ENCODE results near the gene GRID1.

GRID1 gene

DNA sequence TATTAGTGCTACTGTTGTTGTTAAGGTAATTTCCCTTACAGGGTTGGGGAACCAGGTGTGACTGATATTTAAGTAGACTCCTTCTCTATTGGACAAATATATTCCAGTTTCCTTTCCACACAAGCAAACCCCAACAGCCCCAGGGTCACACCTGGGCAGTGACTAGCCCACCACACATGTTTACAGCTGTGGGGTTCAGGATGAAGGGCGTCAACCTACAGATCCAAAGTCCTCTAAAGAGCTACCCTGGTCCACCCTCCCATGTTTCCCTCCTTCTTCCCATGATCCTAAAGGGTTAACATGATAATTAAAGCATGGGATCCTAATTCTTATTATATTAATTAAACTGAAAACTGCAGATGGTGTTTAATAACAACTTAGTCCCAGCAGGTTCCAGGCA lies 701.5 kb downstream of the GRID1 start:
- DNase-seq, result no peak

DNA sequence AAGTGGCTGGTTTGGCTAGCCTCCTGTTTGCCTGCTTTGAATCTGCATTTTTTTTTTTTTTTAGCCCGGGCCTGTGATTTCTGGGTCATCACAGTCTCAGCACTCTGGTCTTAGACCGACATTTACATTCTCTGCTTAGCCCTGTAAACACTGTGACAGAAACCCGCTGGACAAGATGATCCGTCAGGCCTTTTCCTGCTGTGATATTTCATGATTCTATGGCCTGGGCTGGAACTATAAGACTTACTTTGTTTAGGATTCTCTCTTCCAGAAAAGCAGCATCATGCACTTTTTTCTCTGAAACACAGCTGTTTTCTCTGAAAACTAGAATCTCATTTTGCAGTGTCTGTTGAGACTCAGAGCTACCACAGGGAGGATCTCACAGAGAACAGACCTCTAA lies 705.5 kb downstream of the GRID1 start:
- no peak for DNase-seq

DNA sequence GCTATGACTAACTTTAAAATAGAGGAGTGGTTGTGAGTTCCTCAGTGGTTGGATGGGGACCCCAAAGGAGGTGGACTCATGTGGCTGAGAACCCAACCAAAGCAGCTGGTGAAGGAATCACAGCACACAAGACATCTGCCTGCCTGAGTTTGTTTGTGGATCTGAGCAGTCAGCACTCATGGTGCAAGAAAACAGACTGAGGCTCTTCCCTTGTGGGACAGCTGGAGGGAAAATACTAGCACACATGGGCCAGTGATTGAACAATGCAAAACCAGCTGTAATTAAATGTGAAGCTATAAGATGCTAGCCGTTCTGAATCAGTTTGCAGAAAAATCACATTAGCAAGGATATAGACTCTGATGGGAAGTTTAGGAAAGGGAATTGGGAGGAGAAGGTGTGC lies 707.3 kb downstream of the GRID1 start:
- DNase-seq, result no peak

DNA sequence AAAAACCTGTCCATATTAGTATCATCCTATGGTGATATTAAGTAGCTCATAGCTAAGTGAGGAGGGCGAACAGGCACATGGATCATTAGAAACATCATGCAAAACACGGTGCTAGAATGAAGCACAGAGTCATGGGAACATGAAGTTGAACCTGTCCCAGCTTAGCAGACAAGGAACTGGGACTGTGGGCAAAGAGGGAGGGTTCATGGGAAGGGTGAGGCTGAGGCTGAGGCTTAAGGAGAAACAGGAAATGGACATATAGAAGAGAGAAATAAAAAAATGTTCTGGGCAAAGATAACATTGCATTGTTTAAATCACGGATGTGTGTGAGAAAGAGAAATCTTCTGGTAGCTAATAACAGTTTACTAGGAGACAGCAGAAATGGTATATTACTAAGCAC lies 708.1 kb downstream of the GRID1 start:
- no peak for DNase-seq

DNA sequence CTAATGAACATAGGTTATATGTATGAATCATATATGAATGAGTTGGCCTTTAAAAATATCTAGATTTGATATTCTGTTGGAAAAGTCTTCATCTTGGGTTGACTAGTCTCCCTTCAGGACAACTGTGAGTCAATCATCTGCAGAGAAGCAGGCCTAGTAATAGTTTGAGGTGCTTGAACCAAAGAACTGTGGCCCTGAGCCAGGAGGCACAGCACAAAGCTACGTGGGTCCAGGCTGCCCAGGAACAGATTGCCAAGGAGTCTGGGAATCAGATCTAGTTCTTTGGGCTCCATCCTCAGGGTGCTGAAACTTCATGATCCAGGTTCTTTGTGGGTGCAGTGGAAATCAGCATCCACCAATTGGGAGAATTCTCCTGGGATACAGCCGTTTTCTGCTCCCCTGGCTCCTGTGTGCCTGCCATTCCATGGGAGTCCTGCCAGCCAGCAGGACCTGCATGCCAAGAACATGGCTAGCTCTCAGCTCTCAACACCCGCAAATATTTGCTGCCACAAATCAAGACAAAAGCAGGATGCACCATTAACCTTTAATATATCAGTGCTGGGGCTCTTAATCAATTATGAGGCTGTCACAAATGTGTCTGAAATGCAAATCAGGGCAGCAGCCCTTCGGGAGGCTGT lies 709.0 kb downstream of the GRID1 start:
- no peak for DNase-seq

DNA sequence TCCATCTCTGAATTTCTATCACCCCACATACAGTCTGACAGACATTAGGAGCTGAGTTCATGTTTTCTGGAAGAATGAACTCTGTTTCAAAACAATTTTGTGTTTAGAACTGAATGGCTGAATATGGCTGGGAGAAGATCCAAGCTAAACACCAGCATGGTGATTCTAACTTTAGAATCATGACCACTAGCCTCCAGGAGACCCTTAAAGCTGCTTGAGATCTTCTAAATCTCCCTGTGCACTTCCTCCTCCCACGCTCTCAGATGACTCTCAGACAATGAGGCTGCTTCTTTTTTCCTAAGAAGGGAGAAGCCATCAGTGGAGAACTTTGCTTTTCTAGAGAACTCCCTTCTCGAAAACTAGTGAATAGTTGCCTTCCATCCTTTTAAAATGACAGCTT lies 711.2 kb downstream of the GRID1 start:
- no peak for DNase-seq

DNA sequence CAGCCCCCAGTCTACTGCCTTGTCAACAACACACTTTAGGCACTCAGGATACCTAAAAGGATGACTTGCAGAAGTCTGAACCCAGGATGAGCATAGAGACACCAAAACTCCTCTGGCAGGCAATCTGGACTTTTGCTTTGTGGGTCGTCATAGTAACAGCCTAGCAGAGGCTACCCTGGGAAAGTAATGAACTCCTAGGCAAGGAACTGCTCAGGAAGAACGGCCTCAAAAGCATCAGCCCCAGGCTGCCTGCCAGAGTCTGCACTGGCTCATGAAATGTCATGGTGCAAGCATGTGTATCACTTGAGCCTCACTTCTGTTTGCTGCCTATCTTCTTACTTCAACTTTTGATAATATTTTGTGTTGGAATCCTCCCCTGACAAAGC lies 715.1 kb downstream of the GRID1 start:
- no peak for DNase-seq

DNA sequence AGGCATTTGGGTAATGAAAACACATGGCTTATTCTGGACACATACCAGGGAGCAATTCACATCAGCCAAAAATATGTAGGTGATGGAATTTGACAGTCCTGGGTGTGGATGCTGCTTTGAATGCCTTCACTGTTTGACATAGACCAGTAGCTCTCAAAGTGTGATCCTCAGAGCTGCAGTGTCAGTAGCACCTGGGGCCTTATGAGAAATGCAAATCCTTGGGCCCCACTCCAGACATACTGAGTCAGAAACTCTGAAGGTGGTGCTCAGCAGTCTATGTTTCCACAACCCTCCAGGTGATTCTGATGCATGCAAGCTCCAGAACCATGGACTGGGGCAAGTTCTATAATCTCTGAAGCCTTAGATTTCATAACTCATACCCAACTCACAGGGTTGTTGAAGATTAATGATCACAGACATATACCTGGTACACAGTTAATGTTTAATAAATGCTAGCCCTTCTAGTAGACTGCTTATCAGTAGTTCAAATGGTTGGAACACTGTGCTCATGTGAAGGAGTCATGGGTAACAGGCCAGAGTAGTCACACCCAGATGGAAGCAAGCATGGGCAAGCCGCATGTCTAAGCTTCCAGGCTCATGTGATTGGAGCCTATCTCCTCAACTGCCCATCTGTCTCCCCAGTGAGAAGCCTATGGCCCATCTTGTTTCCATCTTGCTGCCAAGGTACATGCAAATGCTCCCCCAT lies 715.7 kb downstream of the GRID1 start:
- DNase-seq, result no peak

DNA sequence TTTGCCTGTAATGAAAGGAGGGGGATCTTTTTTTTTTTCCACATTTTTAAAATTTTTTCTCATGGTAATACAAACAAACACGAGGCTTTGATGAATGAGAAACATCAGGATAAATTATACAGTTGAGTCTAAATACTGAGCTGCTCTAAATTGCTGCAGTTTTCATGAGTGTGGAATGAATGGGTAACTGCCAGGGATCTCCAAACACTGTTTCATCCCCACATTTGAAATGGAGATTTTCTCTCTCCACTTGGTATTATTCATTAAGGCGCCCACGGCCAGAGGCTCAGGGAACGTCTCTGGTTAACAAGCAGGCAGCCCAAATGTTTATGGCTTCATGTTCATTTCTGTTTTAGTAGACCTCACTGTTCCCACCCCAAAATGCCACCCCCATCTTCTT lies 717.1 kb downstream of the GRID1 start:
- no peak for DNase-seq

DNA sequence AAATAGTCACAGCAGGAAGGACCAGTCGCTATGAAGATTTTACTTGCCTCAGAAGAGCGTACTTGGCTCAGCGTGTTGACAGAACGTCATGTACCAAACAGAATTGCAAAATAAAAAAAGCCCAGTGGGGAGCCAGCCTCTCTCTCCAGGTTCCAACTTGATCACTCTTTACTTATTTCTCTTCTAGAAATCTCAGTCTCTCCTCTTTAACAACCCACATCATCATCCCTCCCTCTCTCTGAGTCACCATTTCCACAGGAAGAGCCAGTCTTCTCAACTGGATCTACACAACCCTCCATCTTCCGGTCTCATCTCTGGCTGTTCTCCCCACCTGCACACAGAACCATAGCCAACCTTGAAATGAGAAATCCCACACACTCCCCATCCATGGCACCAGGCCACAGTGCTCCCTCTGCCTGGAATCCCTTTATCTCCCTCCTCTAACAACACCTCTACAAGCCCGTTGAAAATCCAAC lies 718.3 kb downstream of the GRID1 start:
- no peak for DNase-seq

DNA sequence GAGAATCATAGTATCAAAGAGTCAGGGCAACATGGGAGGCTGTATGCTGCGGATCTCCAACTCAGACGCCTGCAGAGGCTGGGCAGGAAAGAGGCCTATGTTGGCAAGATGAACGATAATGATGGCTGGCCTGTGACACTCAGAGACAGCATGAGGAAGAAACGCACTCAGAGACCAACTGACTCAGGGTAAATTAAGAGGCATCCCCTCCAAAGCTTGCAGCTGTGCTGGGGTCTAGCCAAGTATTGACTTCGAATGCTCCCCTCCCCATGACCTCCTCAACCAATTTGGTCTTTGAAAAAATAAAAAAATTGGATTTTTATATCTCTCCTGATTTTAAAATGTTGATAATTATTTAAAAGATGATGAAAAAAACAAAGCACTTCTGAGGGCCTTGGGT lies 718.9 kb downstream of the GRID1 start:
- DNase-seq, result no peak

DNA sequence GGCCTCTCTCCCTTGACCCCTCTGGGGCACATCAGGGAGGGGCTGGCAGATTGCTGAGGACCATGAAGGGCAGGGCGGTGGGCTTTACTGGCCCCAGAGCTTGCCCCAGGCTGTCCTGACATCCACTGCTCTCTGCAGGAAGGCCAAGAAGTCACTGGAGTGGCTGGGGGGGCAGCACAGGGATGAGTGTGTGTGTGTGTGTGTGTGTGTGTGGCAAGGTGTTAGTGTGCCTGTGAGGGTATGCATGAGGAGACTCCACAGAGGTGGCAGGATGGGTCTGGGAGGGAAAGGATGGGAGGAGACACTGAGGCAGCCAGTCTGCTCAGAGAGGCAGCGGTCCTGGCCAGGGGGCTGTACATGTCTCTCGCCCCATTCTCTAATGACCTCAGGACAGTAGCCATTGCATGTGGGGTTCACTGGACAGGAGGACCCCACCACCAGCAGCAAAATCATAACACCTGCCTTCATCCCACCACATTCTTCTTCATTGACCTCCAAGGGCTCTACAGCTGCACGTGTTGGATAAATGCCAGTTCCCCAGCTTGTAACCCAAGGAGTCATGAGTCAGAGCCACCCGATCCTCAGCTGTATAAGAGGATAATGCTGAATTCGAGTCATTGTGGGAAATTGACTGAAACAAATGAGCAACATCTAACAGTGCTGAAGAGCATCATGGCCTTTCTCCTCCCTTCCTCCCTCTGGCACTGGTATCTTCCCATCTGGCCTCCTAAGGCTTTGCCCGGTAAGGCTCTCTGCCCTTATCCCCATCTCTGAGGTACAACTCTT lies 720.5 kb downstream of the GRID1 start:
- DNase-seq, result no peak

DNA sequence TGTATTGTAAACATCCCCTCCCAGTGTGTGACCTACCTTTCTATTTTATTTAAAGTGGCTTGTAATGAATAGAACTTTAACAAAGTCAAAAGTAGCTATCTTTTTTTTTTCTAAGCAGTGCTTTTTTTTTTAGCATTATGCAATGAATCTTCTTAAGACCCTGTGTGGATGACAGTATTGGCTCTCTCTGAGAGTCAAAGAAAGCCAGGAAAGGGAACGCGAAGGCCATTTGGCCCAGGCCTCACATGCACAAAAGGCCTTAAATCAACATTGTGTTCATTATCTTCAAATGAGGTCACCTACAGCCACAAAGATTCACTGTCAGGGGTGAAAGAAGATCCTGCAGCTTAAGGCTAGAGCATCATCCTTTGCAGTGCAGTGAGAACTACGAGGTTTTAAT lies 721.5 kb downstream of the GRID1 start:
- DNase-seq, result no peak

DNA sequence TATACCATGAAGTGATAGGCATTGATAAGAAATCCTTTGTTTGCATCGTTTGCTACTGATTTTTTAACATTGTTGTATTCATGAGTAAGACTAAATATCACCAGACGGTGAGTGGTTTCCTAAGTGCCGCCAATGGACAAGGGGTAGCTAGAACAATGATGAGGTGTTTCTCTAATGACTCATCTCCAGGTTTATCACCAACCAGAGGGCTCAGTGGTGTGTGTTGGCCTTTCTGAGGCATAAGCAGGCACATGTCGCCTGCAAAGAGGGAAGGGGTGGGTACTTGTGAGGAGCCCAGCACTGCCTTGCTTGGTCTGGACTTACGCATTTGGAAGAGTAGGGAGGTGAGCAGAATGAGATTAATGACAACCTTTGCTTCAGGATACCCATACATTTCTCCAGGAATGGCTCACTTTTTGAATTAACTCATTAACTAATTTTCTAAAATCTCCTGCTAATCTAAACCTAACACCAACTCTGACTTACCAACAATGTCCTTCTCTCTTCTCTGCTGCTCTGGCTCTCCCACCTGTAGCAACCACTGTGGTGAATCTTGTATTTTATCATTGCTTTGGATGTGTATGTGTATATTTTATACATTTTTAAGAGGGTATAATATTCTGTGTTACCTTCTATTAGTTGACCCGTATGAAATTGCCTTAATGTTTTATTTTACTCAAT lies 722.6 kb downstream of the GRID1 start:
- DNase-seq, result no peak

DNA sequence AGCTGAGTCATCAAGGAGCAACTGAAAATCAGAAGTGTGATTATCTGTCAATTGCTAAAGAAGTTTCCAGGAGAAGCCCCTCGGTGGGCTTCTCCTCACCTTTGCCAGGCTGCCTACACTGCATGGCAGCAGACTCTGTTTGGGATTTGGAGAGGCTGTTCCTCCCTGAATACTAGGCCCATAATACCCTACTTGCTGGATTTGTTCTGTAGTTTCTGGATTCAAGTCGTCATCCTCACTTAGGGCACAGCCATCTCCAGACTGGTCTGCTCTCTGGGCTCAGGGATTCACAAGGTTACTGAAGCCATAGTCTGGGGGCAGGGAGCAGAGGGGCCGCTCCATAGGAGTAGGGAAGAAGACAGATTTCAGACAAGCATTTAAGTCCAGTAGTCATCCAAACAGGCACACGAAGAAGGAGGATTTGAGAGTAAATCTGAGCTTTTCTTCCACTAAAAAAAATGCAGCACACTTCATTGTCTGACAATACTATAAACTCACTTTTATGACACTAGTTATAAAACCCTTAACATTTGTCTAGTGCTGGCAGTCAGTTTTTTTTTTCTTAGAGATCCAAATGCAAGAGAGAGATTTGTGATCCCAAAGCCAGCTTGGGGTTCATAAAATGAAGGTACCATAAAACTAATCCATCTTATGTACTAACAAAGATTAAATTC lies 723.3 kb downstream of the GRID1 start:
- no peak for DNase-seq

DNA sequence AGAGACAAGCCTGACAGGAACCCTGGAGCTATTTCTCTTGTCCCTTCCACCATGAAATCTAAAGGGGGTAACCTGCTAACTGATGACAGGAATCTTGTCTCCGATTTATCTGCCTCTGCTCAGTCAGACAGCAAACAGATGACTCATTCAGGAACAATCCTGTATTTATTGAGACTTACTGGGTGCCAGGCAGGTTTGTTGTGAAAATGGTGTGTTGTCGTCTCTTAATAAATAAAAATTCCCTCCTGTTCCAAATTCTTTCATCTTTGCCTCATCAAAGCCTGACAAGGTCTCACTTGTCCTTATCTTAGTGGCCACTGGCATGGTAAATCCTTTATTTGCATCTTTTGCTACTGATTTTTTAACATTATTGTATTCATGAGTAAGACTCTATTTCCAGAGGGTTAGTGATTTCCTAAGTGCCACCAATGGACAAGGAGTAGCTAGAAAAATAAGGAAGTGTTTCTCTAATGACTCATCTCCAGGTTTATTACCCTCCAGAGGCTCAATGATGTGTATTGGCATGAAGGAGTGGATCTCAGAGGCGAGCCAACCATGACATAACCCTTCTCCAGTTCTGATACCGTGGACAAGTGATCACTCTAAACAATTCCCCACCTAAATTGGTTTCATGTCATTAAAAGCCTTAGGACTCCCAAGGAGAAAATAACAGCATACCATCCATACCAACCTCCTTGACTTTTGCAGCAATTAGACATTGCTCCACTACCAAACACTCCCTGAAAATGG lies 724.0 kb downstream of the GRID1 start:
- DNase-seq, result no peak

DNA sequence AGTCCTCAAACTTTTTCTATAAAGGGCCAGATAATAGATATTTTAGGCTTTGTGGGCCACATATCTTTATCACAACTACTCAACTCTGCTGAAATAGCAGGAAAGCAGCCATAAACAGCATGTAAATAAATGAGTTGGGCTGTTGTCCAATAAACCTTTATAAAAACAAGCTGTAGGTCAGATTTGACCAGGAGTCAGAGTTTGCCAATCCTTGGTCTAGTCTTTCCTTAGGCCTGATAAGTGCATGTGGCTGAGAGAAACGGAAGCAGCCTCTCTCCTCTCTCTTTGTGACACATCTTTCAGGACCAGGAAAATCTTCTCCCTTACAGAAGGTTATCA lies 724.5 kb downstream of the GRID1 start:
- no peak for DNase-seq

DNA sequence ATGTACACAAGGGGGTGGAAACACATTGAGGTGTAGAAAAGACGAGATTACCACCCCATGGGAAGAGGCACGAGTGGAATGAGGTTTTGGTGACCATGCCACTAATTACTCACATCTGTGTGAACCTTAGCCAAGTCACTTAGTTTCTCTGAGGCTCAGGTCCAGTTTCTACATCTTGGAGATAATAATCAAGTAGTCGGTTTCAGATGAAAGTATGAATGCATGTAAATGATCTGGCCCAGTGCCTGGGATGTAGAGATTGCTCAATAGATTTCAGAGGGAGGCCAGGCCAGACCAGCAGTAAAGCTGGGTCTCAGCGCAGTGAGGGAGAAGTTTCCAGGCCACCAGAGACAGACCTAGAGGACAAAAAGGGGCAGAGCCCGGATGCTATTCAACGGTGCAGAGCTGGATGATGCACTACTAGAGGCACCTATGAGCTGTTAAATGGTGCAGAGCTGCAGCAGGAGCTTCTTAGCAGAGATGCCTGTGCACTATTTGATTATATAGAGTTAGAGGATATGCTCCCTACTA lies 725.1 kb downstream of the GRID1 start:
- DNase-seq, result no peak

DNA sequence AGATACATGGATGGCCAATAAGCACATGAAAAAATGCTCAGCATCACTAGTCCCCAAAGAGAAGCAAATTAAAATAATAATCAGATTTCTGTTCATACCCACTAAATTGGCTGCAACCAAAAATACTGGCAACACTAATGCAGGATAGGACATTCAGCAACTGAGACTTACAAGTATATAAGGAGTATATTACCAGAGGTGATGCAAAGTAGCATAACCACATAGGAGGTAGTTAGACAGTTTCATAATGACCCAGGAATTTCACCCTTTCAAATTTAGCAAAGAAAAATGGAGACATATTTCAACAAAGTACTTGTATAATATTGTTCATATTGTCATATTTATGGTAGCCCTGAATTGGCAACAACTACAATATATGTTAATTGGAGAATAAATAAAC lies 727.8 kb downstream of the GRID1 start:
- no peak for DNase-seq

DNA sequence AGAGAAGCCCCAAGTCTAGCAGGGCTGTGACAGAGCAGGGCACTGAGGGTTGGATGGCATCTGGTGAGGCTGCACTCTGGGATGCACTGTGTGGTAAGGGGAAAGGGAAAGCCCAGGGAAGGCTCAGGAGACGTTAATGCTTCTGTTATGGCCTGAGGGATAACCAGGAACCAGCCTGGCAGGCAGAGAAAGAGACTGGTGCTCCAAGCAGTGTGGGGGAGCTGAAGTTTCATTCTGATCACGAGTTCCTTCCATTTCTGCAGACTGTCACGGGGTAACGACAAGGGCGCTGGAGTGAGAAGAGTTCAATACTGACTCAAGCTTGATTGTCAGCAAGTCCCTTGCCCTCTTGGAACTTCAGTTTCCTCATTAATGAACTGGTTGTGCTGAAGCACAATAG lies 730.9 kb downstream of the GRID1 start:
- DNase-seq, result no peak

DNA sequence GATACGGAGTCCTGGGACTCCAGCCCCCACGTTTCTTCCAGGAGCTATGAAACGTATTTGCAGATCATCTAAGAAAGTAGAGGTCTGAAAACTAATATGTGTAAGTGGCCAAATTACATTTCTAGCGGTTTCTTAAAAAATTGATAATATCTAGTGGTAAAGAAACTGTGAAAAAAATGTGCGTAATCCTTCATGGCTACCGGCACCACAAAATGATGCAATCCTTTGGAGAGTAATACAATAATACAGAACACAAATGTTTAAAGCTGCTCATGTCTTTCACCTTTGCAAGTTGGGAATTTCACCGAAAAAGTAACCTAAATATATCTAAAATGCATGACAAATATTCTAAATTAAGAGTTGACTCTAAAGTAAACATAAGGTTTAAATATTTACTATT lies 742.1 kb downstream of the GRID1 start:
- no peak for DNase-seq

DNA sequence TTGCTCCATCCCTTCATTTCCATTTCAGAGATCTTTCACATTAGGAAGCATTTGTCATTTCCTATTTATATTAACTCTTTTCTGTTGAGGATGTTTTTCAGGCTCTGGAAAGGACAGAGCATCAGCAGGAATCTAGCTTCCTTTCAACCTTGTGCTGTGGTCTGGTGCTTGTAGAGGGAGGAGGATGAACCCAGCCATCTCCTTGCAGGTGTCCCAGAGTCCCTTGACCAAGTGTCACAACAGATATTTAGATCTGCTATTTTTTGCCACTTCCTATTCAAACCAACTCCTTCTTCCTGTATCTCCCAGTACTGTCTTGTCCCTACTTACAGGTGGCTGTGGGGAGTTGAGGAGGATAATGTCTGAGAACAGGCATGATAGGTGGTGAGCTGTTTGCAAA lies 742.8 kb downstream of the GRID1 start:
- DNase-seq, result no peak

Measured in effector CD4-positive, alpha-beta T cell (primary cell).